GM12801 (cell line): ENCODE measurements around the gene PLEKHA8.

ENCODE experiments used
- TF ChIP-seq, protein P1 (sequence below): IDR thresholded peaks from one replicate; pipeline ENCODE4 v1.5.1; 2011; ENCODE audit warnings: control low read depth; ENCODE audit not compliant: insufficient read length; ENCODE audit errors: extremely low read depth

PLEKHA8 gene

GRCh38 chr7:30114536-30115238 is 86.5 kb downstream of the PLEKHA8 start:
- TF ChIP-seq, protein P1, sequence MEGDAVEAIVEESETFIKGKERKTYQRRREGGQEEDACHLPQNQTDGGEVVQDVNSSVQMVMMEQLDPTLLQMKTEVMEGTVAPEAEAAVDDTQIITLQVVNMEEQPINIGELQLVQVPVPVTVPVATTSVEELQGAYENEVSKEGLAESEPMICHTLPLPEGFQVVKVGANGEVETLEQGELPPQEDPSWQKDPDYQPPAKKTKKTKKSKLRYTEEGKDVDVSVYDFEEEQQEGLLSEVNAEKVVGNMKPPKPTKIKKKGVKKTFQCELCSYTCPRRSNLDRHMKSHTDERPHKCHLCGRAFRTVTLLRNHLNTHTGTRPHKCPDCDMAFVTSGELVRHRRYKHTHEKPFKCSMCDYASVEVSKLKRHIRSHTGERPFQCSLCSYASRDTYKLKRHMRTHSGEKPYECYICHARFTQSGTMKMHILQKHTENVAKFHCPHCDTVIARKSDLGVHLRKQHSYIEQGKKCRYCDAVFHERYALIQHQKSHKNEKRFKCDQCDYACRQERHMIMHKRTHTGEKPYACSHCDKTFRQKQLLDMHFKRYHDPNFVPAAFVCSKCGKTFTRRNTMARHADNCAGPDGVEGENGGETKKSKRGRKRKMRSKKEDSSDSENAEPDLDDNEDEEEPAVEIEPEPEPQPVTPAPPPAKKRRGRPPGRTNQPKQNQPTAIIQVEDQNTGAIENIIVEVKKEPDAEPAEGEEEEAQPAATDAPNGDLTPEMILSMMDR, result no peak

DNA sequence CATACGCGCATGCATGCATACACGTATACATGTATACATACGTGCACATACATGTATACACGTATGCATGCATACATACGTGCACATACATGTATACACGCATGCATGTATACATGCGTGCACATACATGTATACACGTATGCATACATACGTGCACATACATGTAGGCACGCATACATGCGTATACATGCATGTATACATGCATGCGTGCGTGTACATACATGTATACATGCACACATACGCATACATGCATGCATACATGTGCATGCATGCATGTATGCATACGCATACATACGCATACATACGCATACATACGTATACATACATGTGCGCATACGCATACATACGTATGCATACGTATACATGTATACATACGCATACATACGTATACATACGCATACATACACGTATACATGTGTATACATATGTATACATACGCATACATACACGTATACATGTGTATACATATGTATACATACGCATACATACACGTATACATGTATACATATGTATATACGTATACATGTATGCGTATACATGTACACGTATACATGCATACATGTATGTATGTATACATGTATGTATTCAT is 87.6 kb downstream of the PLEKHA8 start:
- TF ChIP-seq, protein P1, result no peak

DNA sequence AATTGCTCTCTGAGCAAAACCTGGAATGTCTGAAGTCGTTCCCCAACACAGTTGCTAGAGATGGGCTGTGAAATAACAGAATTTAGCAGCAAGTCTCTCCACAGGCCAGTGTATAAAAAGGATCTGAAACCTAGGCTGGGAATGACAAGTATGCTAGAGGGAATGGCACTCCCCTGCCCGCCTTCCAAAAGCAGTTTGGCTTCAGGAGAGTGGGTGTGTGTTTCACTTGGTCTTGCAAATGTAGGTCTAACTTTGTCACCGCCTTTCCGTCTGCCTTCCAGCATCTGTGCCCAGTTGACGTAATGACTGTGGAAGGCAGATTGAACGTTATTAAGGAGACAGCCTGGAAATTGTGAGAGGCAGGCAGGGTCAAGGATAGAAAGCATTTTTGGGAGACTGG is 88.6 kb downstream of the PLEKHA8 start:
- TF ChIP-seq, protein P1, result no peak

GRCh38 chr7:30117896-30118295 is 89.7 kb downstream of the PLEKHA8 start:
- TF ChIP-seq, protein P1, result no peak

GRCh38 chr7:30119890-30120577 is 91.8 kb downstream of the PLEKHA8 start:
- TF ChIP-seq, protein P1, result no peak

DNA sequence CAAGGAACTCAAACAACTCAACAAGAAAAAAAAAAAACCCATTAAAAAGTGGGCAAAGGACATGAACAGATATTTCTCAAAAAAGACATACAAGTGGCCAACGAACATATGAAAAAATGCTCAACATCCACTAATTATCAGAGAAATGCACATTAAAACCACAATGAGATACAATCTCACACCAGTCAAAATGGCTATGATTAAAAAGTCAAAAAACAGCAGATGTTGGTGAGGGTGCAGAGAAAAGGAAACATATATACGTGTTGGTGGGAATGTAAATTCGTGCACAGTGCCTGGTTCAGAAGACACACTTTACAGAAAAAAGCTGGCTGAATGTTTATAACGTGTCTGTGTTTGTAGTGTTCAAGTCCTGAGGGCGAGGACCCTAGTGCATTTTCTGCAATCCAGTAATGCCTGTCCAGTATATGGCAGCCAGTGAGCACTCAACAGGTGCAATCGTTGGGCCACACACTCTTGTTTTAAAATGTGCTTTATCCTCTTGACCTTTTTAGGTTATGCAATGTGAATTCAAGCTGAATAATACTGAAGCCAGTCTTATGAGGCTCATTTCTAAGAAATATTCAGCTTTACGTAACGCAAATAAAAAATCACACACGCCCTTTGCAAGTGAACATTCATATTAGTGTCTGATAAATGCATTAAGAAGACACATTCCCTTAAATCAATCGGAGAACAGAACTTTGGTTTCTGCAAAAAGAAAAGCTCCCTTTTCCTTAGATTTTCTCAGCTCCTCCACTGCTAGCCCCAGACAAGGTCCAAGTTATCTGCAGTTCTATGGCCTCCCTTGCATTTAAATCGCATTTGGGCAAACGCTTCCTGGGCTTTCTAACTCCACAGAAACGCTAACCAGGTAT is 105.8 kb downstream of the PLEKHA8 start:
- TF ChIP-seq, protein P1, result no peak
